ENCODE measurements around the gene MZT2A.
"Not testable (repeated sequence)": the region's sequence is repeated elsewhere in the genome, so short reads cannot be mapped to it uniquely, and the experiment has no call there.

The MZT2A gene

GRCh38 chr2:131490616-131491468, 1.4 kb downstream of the MZT2A start:
- not testable (repeated sequence) for DNase-seq

GRCh38 chr2:131488306-131489205, 3.6 kb downstream of the MZT2A start:
- DNase-seq, result no peak

- not testable (repeated sequence) for DNase-seq
Observed at GRCh38 chr2:131486201-131486902, 5.8 kb downstream of the MZT2A start.

- DNase-seq, result not testable (repeated sequence)
Observed at GRCh38 chr2:131484906-131485460, 7.2 kb downstream of the MZT2A start.

- not testable (repeated sequence) for DNase-seq
Observed at GRCh38 chr2:131483981-131484820, 8.0 kb downstream of the MZT2A start.

- DNase-seq, result not testable (repeated sequence)
Observed at GRCh38 chr2:131482506-131483155, 9.6 kb downstream of the MZT2A start.

- DNase-seq, result not testable (repeated sequence)
Observed at GRCh38 chr2:131480351-131480750, 11.8 kb downstream of the MZT2A start.

GRCh38 chr2:131478850-131479461, 13.2 kb downstream of the MZT2A start:
- not testable (repeated sequence) for DNase-seq

- DNase-seq, result not testable (repeated sequence)
Observed at GRCh38 chr2:131478074-131478849, 13.9 kb downstream of the MZT2A start.

GRCh38 chr2:131477227-131477626, 15.0 kb downstream of the MZT2A start:
- not testable (repeated sequence) for DNase-seq

GRCh38 chr2:131476363-131476762, 15.8 kb downstream of the MZT2A start:
- DNase-seq, result not testable (repeated sequence)

- DNase-seq, result no peak
Observed at GRCh38 chr2:131475831-131476230, 16.4 kb downstream of the MZT2A start, which contains the start of gene TUBA3D. TUBA3D (plus strand) TSS chr2:131476119; CDS start chr2:131476200, 81 bp downstream.

- not testable (repeated sequence) for DNase-seq
Observed at GRCh38 chr2:131473266-131473665, 18.9 kb downstream of the MZT2A start.

- DNase-seq, result not testable (repeated sequence)
Observed at GRCh38 chr2:131471624-131472023, 20.6 kb downstream of the MZT2A start.

GRCh38 chr2:131470944-131471343, 21.3 kb downstream of the MZT2A start:
- not testable (repeated sequence) for DNase-seq

GRCh38 chr2:131467722-131468121, 24.5 kb downstream of the MZT2A start:
- DNase-seq, result not testable (repeated sequence)

- not testable (repeated sequence) for DNase-seq
Observed at GRCh38 chr2:131454914-131455313, 37.3 kb downstream of the MZT2A start.

- DNase-seq, result not testable (repeated sequence)
Observed at GRCh38 chr2:131451265-131451949, 40.8 kb downstream of the MZT2A start.

GRCh38 chr2:131447981-131448380, 44.2 kb downstream of the MZT2A start:
- DNase-seq, result not testable (repeated sequence)
